Adrenal gland (tissue), 5 donors: ENCODE data around the gene PPM1F.

Experiments used
- POLR2A ChIP-seq, 2 donors: fragments of 450-650 bp; IDR thresholded peaks; one replicate each; pipeline ENCODE4 v1.6.1; 2017; ENCODE audit warnings: antibody characterized with exemption in 2 of 2, mild to moderate bottlenecking in 2 of 2, moderate library complexity in 1 of 2
- TF ChIP-seq, protein P1 (sequence below), 6 experiments: fragments of 450-650 bp in 4 of 6; fragments of 200-600 bp in 2 of 6; sonication (generic) in 1 of 6; IDR thresholded peaks; 1 replicate in 5 of 6; 2 replicates in 1 of 6; pipeline versions ENCODE4 v1.5.1 to v1.8.0; 2016 to 2021; ENCODE audit warnings: antibody characterized with exemption in 6 of 6, mild to moderate bottlenecking in 2 of 6, moderate library complexity in 1 of 6
- donor health status: DM: no; HTN: no; CAD: no.

GRCh38 chr22:21949948-21950347, 2.7 kb downstream of the PPM1F start:
- TF ChIP-seq, protein P1, sequence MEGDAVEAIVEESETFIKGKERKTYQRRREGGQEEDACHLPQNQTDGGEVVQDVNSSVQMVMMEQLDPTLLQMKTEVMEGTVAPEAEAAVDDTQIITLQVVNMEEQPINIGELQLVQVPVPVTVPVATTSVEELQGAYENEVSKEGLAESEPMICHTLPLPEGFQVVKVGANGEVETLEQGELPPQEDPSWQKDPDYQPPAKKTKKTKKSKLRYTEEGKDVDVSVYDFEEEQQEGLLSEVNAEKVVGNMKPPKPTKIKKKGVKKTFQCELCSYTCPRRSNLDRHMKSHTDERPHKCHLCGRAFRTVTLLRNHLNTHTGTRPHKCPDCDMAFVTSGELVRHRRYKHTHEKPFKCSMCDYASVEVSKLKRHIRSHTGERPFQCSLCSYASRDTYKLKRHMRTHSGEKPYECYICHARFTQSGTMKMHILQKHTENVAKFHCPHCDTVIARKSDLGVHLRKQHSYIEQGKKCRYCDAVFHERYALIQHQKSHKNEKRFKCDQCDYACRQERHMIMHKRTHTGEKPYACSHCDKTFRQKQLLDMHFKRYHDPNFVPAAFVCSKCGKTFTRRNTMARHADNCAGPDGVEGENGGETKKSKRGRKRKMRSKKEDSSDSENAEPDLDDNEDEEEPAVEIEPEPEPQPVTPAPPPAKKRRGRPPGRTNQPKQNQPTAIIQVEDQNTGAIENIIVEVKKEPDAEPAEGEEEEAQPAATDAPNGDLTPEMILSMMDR (IDR thresholded peaks at IDR 0.05) = no peak
- no peak for TF ChIP-seq POLR2A (IDR thresholded peaks at IDR 0.05)
